ENCODE data around the gene PDIA5. TPM values are rescaled to one million over a fixed set of nuclear protein-coding genes. Genes with fewer than 3 reads are reported as not detected.

Gene PDIA5
- total and polyA plus RNA-seq, 8 donors = 19.8 to 29.3 (median 25.7) TPM

- no peak for TF ChIP-seq CTCF (IDR thresholded peaks at IDR 0.05)
- WGBS, 2 donors = 77 to 87% methylated on average over 2 of the region's 2 CpGs
- ATAC-seq = no peak
- Histone ChIP-seq H3K9me3 (no peaks in the 10 kb centered on the region), H3K27me3 (no peaks in the 10 kb centered on the region), H3K4me3 (no peak overlapping the region), H3K4me1 (peaks cover 0 to 4% (median 0%) of the 10 kb centered on the region in 3 donors), H3K36me3 (peaks cover 0 to 8% (median 0%) of the 10 kb centered on the region in 3 donors), H3K27ac (peak overlapping the region in 2 of 4 donors; percentile 73 to 77)
- intact Hi-C loops (cut with DNase I) = no loop called here
- FAIRE-seq = no peak
- no peak for DNase-seq
These were observed 101.8 kb downstream of the PDIA5 start for GRCh38 chr3:123168605-123169004.

- FAIRE-seq (no peak), DNase-seq (no peak), ATAC-seq (peak in 3 of 4 donors; percentile 47 to 77 (median 57))
- no peak for TF ChIP-seq CTCF (IDR thresholded peaks at IDR 0.05)
- Histone ChIP-seq H3K4me3 (no peak overlapping the region), H3K4me1 (peaks cover 0 to 4% (median 0%) of the 10 kb centered on the region in 3 donors), H3K36me3 (peaks cover 0 to 6% (median 0%) of the 10 kb centered on the region in 3 donors), H3K9me3 (no peaks in the 10 kb centered on the region), H3K27me3 (no peaks in the 10 kb centered on the region), H3K27ac (peak overlapping the region in 3 of 4 donors; percentile 22 to 77 (median 73))
- intact Hi-C loops (cut with DNase I) = no loop called here
- 61 to 75% methylated on average over 5 of the region's 5 CpGs for WGBS, 2 donors
These were observed 102.7 kb downstream of the PDIA5 start for GRCh38 chr3:123169492-123169929.

- Histone ChIP-seq H3K27me3 (no peaks in the 10 kb centered on the region), H3K4me1 (peaks cover 0 to 4% (median 0%) of the 10 kb centered on the region in 3 donors), H3K27ac (peak overlapping the region in 2 of 4 donors; percentile 73 to 77), H3K4me3 (no peak overlapping the region), H3K9me3 (no peaks in the 10 kb centered on the region), H3K36me3 (peaks cover 0 to 2% (median 0%) of the 10 kb centered on the region in 3 donors)
- TF ChIP-seq CTCF (IDR thresholded peaks at IDR 0.05) = no peak
- DNase-seq = no peak
- intact Hi-C loops (cut with DNase I) = no loop called here
- 39% methylated on average over 2 of the region's 2 CpGs for WGBS, 2 donors
- no peak for FAIRE-seq
- ATAC-seq = peak in 2 of 4 donors; percentile 42 to 44
These were observed 103.1 kb downstream of the PDIA5 start for GRCh38 chr3:123169930-123170329.

- Histone ChIP-seq H3K27me3 (no peaks in the 10 kb centered on the region), H3K4me1 (no peaks in the 10 kb centered on the region), H3K9me3 (no peaks in the 10 kb centered on the region), H3K36me3 (peaks cover 0 to 5% (median 0%) of the 10 kb centered on the region in 3 donors), H3K27ac (no peak overlapping the region), H3K4me3 (no peak overlapping the region)
- intact Hi-C loops (cut with DNase I) = no loop called here
- no peak for TF ChIP-seq CTCF (IDR thresholded peaks at IDR 0.05)
- DNase-seq (no peak), FAIRE-seq (no peak), ATAC-seq (no peak)
- 95 to 97% methylated on average over 5 of the region's 5 CpGs for WGBS, 2 donors
These were observed 114.0 kb downstream of the PDIA5 start for GRCh38 chr3:123180791-123181190.

GRCh38 chr3:123186695-123187094 is 119.9 kb downstream of the PDIA5 start:
- DNase-seq (no peak), FAIRE-seq (no peak), ATAC-seq (no peak)
- no peak for TF ChIP-seq CTCF (IDR thresholded peaks at IDR 0.05)
- H3K27me3 ChIP-seq = no peaks in the 10 kb centered on the region
- H3K9me3 ChIP-seq = no peaks in the 10 kb centered on the region
- 74 to 91% methylated on average over 2 of the region's 2 CpGs for WGBS, 2 donors
- H3K36me3 ChIP-seq = peaks cover 0 to 5% (median 0%) of the 10 kb centered on the region in 3 donors
- no peak overlapping the region for H3K27ac ChIP-seq
- intact Hi-C loops (cut with DNase I) = no loop called here
- H3K4me3 ChIP-seq = no peak overlapping the region
- H3K4me1 ChIP-seq = no peaks in the 10 kb centered on the region
